Prostate gland (tissue), 2 donors: ENCODE data around the gene PHPT1. TPM values are rescaled to one million over a fixed set of nuclear protein-coding genes. Genes with fewer than 3 reads are reported as not detected.

Experiments
- DNase-seq: peaks from one replicate; pipeline ENCODE4 v3.0.0-alpha.2; 2019; ENCODE audit warnings: low spot score
- H3K27ac ChIP-seq, 2 donors: fragments of 200-600 bp; sonication (generic); 2 replicates each; pipeline ENCODE4 v1.5.1; 2017 to 2019
- H3K27me3 ChIP-seq: fragments of 200-600 bp; sonication (generic); replicated peaks from 2 replicates; pipeline ENCODE4 v1.5.1; 2019; ENCODE audit not compliant: insufficient read depth
- H3K36me3 ChIP-seq, 2 donors: fragments of 200-600 bp; sonication (generic); 1 replicate in 1 of 2; 2 replicates in 1 of 2; pipeline versions ENCODE4 v1.5.1 to v1.8.1; 2017 to 2019
- H3K4me1 ChIP-seq: fragments of 200-600 bp; sonication (generic); replicated peaks from 2 replicates; pipeline ENCODE4 v1.5.1; 2019
- H3K4me3 ChIP-seq, 2 donors: fragments of 200-600 bp; sonication (generic); 2 replicates each; pipeline ENCODE4 v1.5.1; 2017 to 2019
- H3K9me3 ChIP-seq: fragments of 200-600 bp; sonication (generic); 2 replicates; pipeline ENCODE4 v1.5.1; 2017
- POLR2A ChIP-seq: fragments of 450-650 bp; IDR thresholded peaks from one replicate; pipeline ENCODE4 v1.6.1; 2016; ENCODE audit warnings: antibody characterized with exemption, mild to moderate bottlenecking
- POLR2AphosphoS5 ChIP-seq: sonication (generic); formaldehyde crosslinking; IDR thresholded peaks from one replicate; pipeline ENCODE4 v1.6.1; 2017; ENCODE audit warnings: antibody characterized with exemption
- WGBS: methylation state at CpG from one replicate; pipeline ENCODE4 v1.1.5; 2018; 5-methylcytosine and 5-hydroxymethylcytosine counted together
- intact Hi-C: fragments of 100-400 bp; cut with DNase I; formaldehyde crosslinking; loops from one replicate; pipeline ENCODE4 v1.14.2; 2022
- total RNA-seq, 2 donors: library from RNA; depleted of rRNA; stranded (reverse); fragments of >200 nt; gene quantifications; one replicate each; pipeline ENCODE4 v1.1.0, GENCODE V29; 2016
- TF ChIP-seq, protein P1 (sequence below), 4 experiments: fragments of 200-600 bp in 2 of 4; fragments of 450-650 bp in 2 of 4; sonication (generic) in 2 of 4; IDR thresholded peaks; 1 replicate in 3 of 4; 2 replicates in 1 of 4; pipeline ENCODE4 v1.5.1; 2016 to 2019; ENCODE audit warnings: antibody characterized with exemption in 4 of 4, mild to moderate bottlenecking in 2 of 4, moderate library complexity in 2 of 4

PHPT1 gene
- total RNA-seq, 2 donors from 2014 or later = 139 to 212 TPM

- WGBS = 72% methylated on average over 13 of the region's 14 CpGs
- Histone ChIP-seq H3K9me3 (no peaks in the 10 kb centered on the region), H3K27ac (no peak overlapping the region), H3K4me3 (no peak overlapping the region), H3K36me3 (no peaks in the 10 kb centered on the region), H3K4me1 (peaks cover 16% of the 10 kb centered on the region), H3K27me3 (no peaks in the 10 kb centered on the region)
- DNase-seq = no peak
- intact Hi-C loops = no loop called here
- TF ChIP-seq POLR2A = no peak
Measured at GRCh38 chr9:136856541-136857141, 7.4 kb downstream of the PHPT1 start.

GRCh38 chr9:136857166-136857565, 8.0 kb downstream of the PHPT1 start:
- H3K4me1 ChIP-seq = peaks cover 16% of the 10 kb centered on the region
- H3K4me3 ChIP-seq = no peak overlapping the region
- H3K27ac ChIP-seq = no peak overlapping the region
- no peaks in the 10 kb centered on the region for H3K9me3 ChIP-seq
- 79% methylated on average over 7 of the region's 19 CpGs for WGBS
- intact Hi-C loops = no loop called here
- no peaks in the 10 kb centered on the region for H3K27me3 ChIP-seq
- DNase-seq = no peak
- no peaks in the 10 kb centered on the region for H3K36me3 ChIP-seq
- TF ChIP-seq, protein P1, sequence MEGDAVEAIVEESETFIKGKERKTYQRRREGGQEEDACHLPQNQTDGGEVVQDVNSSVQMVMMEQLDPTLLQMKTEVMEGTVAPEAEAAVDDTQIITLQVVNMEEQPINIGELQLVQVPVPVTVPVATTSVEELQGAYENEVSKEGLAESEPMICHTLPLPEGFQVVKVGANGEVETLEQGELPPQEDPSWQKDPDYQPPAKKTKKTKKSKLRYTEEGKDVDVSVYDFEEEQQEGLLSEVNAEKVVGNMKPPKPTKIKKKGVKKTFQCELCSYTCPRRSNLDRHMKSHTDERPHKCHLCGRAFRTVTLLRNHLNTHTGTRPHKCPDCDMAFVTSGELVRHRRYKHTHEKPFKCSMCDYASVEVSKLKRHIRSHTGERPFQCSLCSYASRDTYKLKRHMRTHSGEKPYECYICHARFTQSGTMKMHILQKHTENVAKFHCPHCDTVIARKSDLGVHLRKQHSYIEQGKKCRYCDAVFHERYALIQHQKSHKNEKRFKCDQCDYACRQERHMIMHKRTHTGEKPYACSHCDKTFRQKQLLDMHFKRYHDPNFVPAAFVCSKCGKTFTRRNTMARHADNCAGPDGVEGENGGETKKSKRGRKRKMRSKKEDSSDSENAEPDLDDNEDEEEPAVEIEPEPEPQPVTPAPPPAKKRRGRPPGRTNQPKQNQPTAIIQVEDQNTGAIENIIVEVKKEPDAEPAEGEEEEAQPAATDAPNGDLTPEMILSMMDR (IDR thresholded peaks at IDR 0.05) = no peak
- TF ChIP-seq POLR2AphosphoS5 = no peak
- no peak for TF ChIP-seq POLR2A

- DNase-seq = no peak
- Histone ChIP-seq H3K4me3 (no peak overlapping the region), H3K9me3 (no peaks in the 10 kb centered on the region), H3K4me1 (peaks cover 16% of the 10 kb centered on the region), H3K27ac (peak overlapping the region; percentile 71 to 75), H3K27me3 (no peaks in the 10 kb centered on the region), H3K36me3 (peaks cover 2 to 5% of the 10 kb centered on the region in 2 donors)
- intact Hi-C loops = no loop called here
- 69% methylated on average over 26 of the region's 29 CpGs for WGBS
- TF ChIP-seq POLR2AphosphoS5 (no peak), POLR2A (no peak)
- TF ChIP-seq, protein P1 (IDR thresholded peaks at IDR 0.05) = no peak
Measured at GRCh38 chr9:136857581-136858412, 8.6 kb downstream of the PHPT1 start.

GRCh38 chr9:136858452-136858843, 9.2 kb downstream of the PHPT1 start:
- Histone ChIP-seq H3K27me3 (no peaks in the 10 kb centered on the region), H3K4me3 (no peak overlapping the region), H3K27ac (peak overlapping the region; percentile 71 to 75), H3K4me1 (peaks cover 16% of the 10 kb centered on the region), H3K36me3 (peaks cover 6 to 11% of the 10 kb centered on the region in 2 donors), H3K9me3 (no peaks in the 10 kb centered on the region)
- TF ChIP-seq, protein P1 (IDR thresholded peaks at IDR 0.05) = no peak
- TF ChIP-seq POLR2A = no peak
- TF ChIP-seq POLR2AphosphoS5 = no peak
- no peak for DNase-seq
- 61% methylated on average over 6 of the region's 15 CpGs for WGBS
- intact Hi-C loops = no loop called here

- Histone ChIP-seq H3K4me3 (no peak overlapping the region), H3K27me3 (no peaks in the 10 kb centered on the region), H3K27ac (peak overlapping the region; percentile 71 to 75), H3K4me1 (peaks cover 16% of the 10 kb centered on the region), H3K9me3 (no peaks in the 10 kb centered on the region), H3K36me3 (peaks cover 6 to 13% of the 10 kb centered on the region in 2 donors)
- TF ChIP-seq POLR2AphosphoS5 (peak; percentile 72), POLR2A (no peak)
- TF ChIP-seq, protein P1 (IDR thresholded peaks at IDR 0.05) = no peak
- 31% methylated on average over 16 of the region's 20 CpGs for WGBS
- peak; percentile 81 for DNase-seq
- intact Hi-C loops = no loop called here
Measured at GRCh38 chr9:136858844-136859757, 9.9 kb downstream of the PHPT1 start.
